Hepatocyte (in vitro differentiated cells): ENCODE results near the gene ASIC1.

Experiments
- EZH2 ChIP-seq: fragments of 200-600 bp; sonication (generic); IDR thresholded peaks from 2 replicates; pipeline ENCODE4 v1.6.1; 2016; ENCODE audit warnings: antibody characterized with exemption, mild to moderate bottlenecking, borderline replicate concordance
- EZH2phosphoT487 ChIP-seq: fragments of 200-600 bp; sonication (generic); IDR thresholded peaks from one replicate; pipeline ENCODE4 v1.6.1; 2018; ENCODE audit warnings: antibody characterized with exemption, mild to moderate bottlenecking, low read depth, moderate library complexity; ENCODE audit not compliant: unreplicated experiment, severe bottlenecking
- TF ChIP-seq, protein P1 (sequence below): fragments of 200-600 bp; sonication (generic); IDR thresholded peaks from 2 replicates; pipeline ENCODE4 v1.5.1; 2016; ENCODE audit warnings: antibody characterized with exemption, mild to moderate bottlenecking; ENCODE audit not compliant: poor library complexity

DNA sequence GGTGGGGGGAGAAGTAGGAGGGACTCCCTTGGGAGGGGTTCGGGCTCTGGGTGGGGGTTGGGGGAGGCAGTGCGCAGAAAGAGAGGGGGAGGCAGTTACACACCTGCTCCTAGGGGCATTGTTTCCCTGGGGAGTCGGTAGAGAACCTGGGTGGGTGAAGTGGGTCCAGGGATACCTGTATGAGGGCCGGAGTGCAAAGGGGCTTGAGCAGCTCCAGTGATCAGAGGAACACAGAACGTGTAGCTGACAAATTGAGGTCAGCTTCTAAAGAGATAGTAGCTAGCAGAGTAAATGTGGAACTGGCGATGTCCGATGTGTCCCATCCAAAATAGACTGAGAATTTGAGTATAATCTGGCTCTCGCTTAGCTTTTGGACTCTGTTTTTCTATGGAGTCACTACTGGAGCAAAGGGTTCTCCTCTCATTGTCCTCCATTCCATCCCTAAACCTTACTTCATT is 28.2 kb downstream of the ASIC1 start:
- TF ChIP-seq, protein P1, sequence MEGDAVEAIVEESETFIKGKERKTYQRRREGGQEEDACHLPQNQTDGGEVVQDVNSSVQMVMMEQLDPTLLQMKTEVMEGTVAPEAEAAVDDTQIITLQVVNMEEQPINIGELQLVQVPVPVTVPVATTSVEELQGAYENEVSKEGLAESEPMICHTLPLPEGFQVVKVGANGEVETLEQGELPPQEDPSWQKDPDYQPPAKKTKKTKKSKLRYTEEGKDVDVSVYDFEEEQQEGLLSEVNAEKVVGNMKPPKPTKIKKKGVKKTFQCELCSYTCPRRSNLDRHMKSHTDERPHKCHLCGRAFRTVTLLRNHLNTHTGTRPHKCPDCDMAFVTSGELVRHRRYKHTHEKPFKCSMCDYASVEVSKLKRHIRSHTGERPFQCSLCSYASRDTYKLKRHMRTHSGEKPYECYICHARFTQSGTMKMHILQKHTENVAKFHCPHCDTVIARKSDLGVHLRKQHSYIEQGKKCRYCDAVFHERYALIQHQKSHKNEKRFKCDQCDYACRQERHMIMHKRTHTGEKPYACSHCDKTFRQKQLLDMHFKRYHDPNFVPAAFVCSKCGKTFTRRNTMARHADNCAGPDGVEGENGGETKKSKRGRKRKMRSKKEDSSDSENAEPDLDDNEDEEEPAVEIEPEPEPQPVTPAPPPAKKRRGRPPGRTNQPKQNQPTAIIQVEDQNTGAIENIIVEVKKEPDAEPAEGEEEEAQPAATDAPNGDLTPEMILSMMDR: no peak
- TF ChIP-seq EZH2 (no peak), EZH2phosphoT487 (no peak)
